Measurements from ENCODE around the gene MYO7A. TPM values are rescaled to one million over a fixed set of nuclear protein-coding genes. Genes with fewer than 3 reads are reported as not detected.

MYO7A gene
- total RNA-seq, 2 experiments from 2014 or later: not detected

DNA sequence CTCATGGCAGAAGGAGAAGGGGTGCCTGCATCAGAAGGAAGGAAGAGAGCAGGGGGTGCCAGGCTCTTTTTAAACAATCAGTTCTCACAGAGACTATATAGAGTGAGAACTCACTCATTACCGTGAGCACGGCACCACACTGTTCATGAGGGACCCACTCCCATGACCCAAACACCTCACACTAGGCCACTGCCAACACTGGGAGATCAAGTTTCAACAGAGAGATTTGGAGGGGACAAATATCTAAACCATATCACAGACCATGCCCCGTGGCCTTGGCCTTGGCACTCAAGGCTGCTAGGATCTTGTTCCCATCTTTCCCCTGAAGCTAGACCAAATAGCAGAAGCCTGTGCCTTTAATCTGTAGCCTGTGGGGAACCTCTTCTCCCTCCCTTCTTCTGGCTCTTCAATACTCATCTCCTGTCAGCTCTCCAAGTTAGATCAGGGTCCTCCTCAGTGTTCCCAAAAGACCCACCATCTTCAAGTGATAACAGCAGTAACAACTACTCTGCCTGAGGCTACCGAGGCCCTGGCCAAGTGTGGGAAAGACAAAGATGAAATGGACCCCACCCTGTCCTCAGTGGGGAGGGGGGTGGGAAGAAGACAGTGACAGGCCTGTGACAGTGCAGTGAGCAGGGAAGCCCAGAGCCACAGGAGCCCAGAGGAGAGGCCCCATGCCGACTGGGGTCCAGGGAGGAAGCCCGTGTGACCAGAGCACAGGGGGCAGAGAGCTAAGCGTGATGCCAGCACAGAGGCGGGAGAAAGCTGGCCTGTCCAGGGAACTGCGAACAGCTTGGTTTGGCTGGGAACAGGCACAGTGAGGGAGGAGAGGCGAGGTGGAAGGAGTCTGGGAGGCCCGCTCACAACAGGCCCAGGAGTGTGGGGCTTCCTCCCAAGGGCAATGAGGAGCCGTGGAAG lies 72.6 kb downstream of the MYO7A start:
- DNase-seq: no peak
- H3K4me3 Mint-ChIP-seq: no peak overlapping the region
- no peaks in the 10 kb centered on the region for H3K9me3 Mint-ChIP-seq
- no peak overlapping the region for H3K27ac Mint-ChIP-seq
- H3K27me3 Mint-ChIP-seq (ENCODE audit: low read depth): no peaks in the 10 kb centered on the region
- CTCF ChIA-PET: interaction anchor here (3.0 kb wide), 1 partner anchor 12 kb away, joined by 11 read pairs; no protein-coding TSS in a partner anchor
- intact Hi-C loops (cut with micrococcal nuclease): no loop called here
- no peaks in the 10 kb centered on the region for H3K36me3 Mint-ChIP-seq (ENCODE audit: low read depth)
- H3K4me1 Mint-ChIP-seq (ENCODE audit: low read depth): no peaks in the 10 kb centered on the region

- Mint-ChIP-seq H3K4me3 (no peak overlapping the region), H3K27ac (no peak overlapping the region)
- CTCF ChIA-PET: no interaction called here
These were observed 73.3 kb downstream of the MYO7A start for GRCh38 chr11:77201370-77201769.

GRCh38 chr11:77201991-77202841 lies 74.2 kb downstream of the MYO7A start:
- no peaks in the 10 kb centered on the region for H3K9me3 Mint-ChIP-seq
- no peaks in the 10 kb centered on the region for H3K4me1 Mint-ChIP-seq (ENCODE audit: low read depth)
- H3K36me3 Mint-ChIP-seq (ENCODE audit: low read depth): no peaks in the 10 kb centered on the region
- H3K27ac Mint-ChIP-seq: no peak overlapping the region
- H3K27me3 Mint-ChIP-seq (ENCODE audit: low read depth): no peaks in the 10 kb centered on the region
- intact Hi-C loops (cut with micrococcal nuclease): no loop called here
- DNase-seq: no peak
- H3K4me3 Mint-ChIP-seq: no peak overlapping the region
- CTCF ChIA-PET: interaction anchor here (0.6 kb wide), 1 partner anchor 76 kb away, joined by 3 read pairs; no protein-coding TSS in a partner anchor

More at GRCh38 chr11:77201370-77201769, 73.3 kb downstream of the MYO7A start:
- no peak for DNase-seq
- Mint-ChIP-seq H3K27me3 (ENCODE audit: low read depth) (no peaks in the 10 kb centered on the region), H3K9me3 (no peaks in the 10 kb centered on the region), H3K36me3 (ENCODE audit: low read depth) (no peaks in the 10 kb centered on the region), H3K4me1 (ENCODE audit: low read depth) (no peaks in the 10 kb centered on the region)
- intact Hi-C loops (cut with micrococcal nuclease): no loop called here

- H3K9me3 Mint-ChIP-seq: no peaks in the 10 kb centered on the region
- intact Hi-C loops (cut with micrococcal nuclease): no loop called here
- H3K36me3 Mint-ChIP-seq (ENCODE audit: low read depth): no peaks in the 10 kb centered on the region
- H3K4me3 Mint-ChIP-seq: no peak overlapping the region
- no peaks in the 10 kb centered on the region for H3K27me3 Mint-ChIP-seq (ENCODE audit: low read depth)
- DNase-seq: no peak
- CTCF ChIA-PET: interaction anchor here (1.8 kb wide), 1 partner anchor 345 kb away, joined by 4 read pairs; no protein-coding TSS in a partner anchor
- no peak overlapping the region for H3K27ac Mint-ChIP-seq
- no peaks in the 10 kb centered on the region for H3K4me1 Mint-ChIP-seq (ENCODE audit: low read depth)
These were observed 75.2 kb downstream of the MYO7A start for GRCh38 chr11:77202941-77203900.

DNA sequence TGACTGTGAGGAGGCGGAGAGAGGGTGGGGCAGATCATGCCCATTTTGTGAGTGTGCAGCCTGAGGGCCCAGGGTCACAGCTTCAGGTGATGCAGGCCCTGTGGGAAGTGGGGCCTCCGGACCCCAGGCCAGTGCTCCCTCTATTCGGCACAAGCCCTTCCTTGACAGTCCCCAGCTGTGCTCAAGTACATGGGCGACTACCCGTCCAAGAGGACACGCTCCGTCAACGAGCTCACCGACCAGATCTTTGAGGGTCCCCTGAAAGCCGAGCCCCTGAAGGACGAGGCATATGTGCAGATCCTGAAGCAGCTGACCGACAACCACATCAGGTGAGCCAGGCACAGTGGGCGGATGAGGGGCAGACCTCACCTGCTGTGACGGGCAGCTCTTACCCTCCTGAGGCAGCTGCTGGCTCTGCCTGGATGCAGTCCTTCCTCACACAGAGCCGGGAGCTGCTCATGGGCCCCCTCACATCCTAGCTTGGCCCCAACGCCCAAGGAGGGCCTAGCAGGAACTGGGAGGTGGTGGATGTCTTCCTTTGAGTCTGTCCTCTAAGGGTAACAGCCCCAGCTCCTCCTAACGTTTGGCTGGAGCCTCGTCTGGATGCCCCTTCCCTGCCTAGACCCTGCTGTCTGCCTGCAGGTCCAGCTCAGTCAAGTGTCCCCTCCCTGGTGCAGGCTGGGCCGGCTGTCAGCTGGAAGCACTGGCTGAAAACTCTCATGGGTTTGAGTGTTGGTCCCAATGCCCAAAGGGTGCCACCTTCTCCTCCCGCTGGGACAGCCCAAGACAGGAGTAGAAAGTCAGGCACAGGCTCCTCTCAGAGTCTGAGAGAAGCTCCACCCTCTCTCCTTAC lies 76.1 kb downstream of the MYO7A start:
- Mint-ChIP-seq H3K36me3 (ENCODE audit: low read depth) (no peaks in the 10 kb centered on the region), H3K27me3 (ENCODE audit: low read depth) (no peaks in the 10 kb centered on the region), H3K9me3 (no peaks in the 10 kb centered on the region), H3K27ac (no peak overlapping the region), H3K4me3 (no peak overlapping the region), H3K4me1 (ENCODE audit: low read depth) (no peaks in the 10 kb centered on the region)
- CTCF ChIA-PET: interaction anchor here (1.1 to 1.8 kb wide), 2 partner anchors 19 to 344 kb away, joined by 4 to 5 read pairs; no protein-coding TSS in a partner anchor
- intact Hi-C loops (cut with micrococcal nuclease): no loop called here
- DNase-seq: no peak

DNA sequence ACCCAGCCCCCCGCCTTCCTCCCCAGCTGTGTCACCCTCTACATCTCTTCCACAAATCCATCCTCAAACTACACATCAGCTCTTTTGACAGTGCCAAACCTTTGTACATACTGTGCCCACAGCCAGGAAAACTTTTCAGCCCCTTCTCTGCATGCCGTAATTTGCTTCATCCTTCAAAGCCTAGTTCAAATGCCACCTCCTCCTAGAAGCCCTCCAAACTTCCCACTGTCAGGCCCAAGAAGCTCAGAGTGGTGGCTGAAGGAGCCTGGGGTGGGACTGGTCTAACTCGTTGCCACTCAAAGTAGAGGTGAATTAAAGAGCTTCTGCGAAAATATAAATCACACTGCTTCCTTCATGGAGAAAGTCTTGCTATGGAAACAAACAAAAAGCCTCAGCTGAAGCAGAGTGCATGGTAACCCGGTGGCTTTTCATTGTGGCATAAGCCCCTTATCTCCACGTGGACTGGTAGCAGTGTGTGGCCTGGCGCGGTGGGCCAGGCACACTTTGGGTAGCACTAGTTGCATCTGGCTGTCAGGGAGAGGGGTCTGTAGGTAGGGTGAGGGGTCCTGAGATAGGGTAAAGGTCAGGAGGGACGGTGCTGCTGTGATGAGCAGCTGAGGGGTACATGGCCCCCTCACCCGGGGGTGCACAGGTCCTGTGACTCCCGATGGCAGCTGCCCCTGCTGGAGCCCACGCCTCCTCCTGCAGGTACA lies 76.9 kb downstream of the MYO7A start:
- CTCF ChIA-PET: interaction anchor here (0.7 to 1.8 kb wide), 3 partner anchors 9 to 343 kb away, joined by 4 to 5 read pairs (median 4); no protein-coding TSS in a partner anchor
- no peak overlapping the region for H3K4me3 Mint-ChIP-seq
- no peak for DNase-seq
- H3K27ac Mint-ChIP-seq: no peak overlapping the region
- H3K9me3 Mint-ChIP-seq: no peaks in the 10 kb centered on the region
- H3K4me1 Mint-ChIP-seq (ENCODE audit: low read depth): no peaks in the 10 kb centered on the region
- no peaks in the 10 kb centered on the region for H3K36me3 Mint-ChIP-seq (ENCODE audit: low read depth)
- no peaks in the 10 kb centered on the region for H3K27me3 Mint-ChIP-seq (ENCODE audit: low read depth)
- intact Hi-C loops (cut with micrococcal nuclease): no loop called here

- Mint-ChIP-seq H3K27me3 (ENCODE audit: low read depth) (no peaks in the 10 kb centered on the region), H3K4me1 (ENCODE audit: low read depth) (no peaks in the 10 kb centered on the region), H3K27ac (no peak overlapping the region), H3K9me3 (no peaks in the 10 kb centered on the region), H3K4me3 (no peak overlapping the region), H3K36me3 (ENCODE audit: low read depth) (no peaks in the 10 kb centered on the region)
- CTCF ChIA-PET: interaction anchor here (0.7 to 1.2 kb wide), 3 partner anchors 9 to 79 kb away, joined by 3 to 5 read pairs (median 4); no protein-coding TSS in a partner anchor
- intact Hi-C loops (cut with micrococcal nuclease): no loop called here
- no peak for DNase-seq
These were observed 77.6 kb downstream of the MYO7A start for GRCh38 chr11:77205467-77206263.

DNA sequence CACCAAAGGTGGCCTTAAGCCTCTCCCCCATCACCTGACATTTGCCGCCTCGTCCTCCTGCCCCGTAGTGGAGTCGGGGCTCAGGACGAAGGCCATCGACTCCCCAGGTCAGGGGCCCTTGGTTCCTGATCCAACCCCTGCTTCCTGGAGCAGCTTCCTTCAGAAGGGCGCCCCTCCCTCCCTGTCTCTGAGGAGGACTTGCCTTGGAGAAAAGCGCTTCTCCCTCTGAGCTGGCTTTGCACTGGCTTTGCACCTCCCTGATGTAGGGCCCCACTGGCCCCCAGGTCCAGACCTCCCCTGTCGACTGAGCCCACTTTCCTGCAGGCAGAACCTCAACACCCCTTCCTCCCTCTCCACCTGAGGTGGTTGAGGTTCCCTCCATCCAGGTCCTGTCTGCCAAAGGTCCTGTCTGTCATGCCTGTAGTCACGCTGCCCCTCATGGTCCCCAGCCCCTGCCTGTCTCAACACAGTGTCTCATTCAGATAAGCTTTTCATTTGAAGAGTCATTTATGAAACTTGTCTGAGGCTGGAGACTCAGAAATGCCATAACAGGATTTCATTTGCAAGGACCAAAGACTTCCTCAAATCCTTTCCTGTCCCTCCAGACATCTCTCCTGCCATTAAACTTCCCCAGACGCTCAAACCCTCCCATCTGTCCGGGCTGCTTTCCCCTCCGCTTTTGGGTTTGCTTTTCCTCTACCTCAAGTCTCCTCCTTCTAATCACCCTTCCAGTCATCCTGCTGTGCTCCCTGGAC lies 78.4 kb downstream of the MYO7A start:
- H3K27me3 Mint-ChIP-seq (ENCODE audit: low read depth): no peaks in the 10 kb centered on the region
- CTCF ChIA-PET: interaction anchor here (1.2 kb wide), 1 partner anchor 79 kb away, joined by 3 read pairs; no protein-coding TSS in a partner anchor

DNA sequence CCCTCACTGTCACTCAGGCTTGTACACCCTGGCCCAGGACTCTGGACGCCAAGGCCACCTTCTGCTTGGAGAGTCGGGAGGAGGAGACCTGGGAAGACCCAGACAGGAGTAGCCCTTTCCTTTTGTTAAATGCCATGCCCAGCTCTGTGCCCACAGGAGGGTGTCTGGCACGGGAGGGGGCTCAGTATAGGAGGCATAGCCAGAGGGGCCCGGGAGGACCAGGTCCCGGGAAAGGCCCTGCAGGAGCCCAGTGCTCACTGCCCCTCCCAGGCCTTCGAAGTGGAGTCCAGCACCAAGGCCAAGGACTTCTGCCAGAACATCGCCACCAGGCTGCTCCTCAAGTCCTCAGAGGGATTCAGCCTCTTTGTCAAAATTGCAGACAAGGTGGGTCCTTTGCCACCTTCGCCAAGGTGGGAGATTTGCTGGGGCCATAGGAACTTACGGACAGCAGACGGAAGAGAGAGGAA lies 79.0 kb downstream of the MYO7A start:
- H3K4me1 Mint-ChIP-seq (ENCODE audit: low read depth): no peaks in the 10 kb centered on the region
- H3K36me3 Mint-ChIP-seq (ENCODE audit: low read depth): no peaks in the 10 kb centered on the region
- H3K27me3 Mint-ChIP-seq (ENCODE audit: low read depth): no peaks in the 10 kb centered on the region
- H3K9me3 Mint-ChIP-seq: no peaks in the 10 kb centered on the region
- CTCF ChIA-PET: no interaction called here
- no peak overlapping the region for H3K27ac Mint-ChIP-seq
- no peak overlapping the region for H3K4me3 Mint-ChIP-seq
- intact Hi-C loops (cut with micrococcal nuclease): no loop called here
- DNase-seq: no peak

More for the DNA sequence above, 78.4 kb downstream of the MYO7A start:
- H3K27ac Mint-ChIP-seq: no peak overlapping the region
- H3K4me1 Mint-ChIP-seq (ENCODE audit: low read depth): no peaks in the 10 kb centered on the region
- no peak overlapping the region for H3K4me3 Mint-ChIP-seq
- DNase-seq: no peak
- intact Hi-C loops (cut with micrococcal nuclease): no loop called here
- no peaks in the 10 kb centered on the region for H3K9me3 Mint-ChIP-seq
- H3K36me3 Mint-ChIP-seq (ENCODE audit: low read depth): no peaks in the 10 kb centered on the region

All from activated naive CD4-positive, alpha-beta T cell treated with anti-CD3 and anti-CD28 coated beads for 36 hours (primary cell).